H9 (cell line): ENCODE measurements around the gene MYH7. TPM values are rescaled to one million over a fixed set of nuclear protein-coding genes. Genes with fewer than 3 reads are reported as not detected.

ENCODE experiments used
- DNase-seq: peaks from one replicate; pipeline ENCODE4 v3.0.0-alpha.2; 2017
- H2AFZ ChIP-seq: one replicate; pipeline ENCODE4 v1.6.1; 2013; ENCODE audit warnings: mild to moderate bottlenecking, low read length, control low read depth, moderate library complexity
- H2AK5ac ChIP-seq: 2 replicates; pipeline ENCODE4 v1.6.1; 2013; ENCODE audit warnings: low read length, control low read depth, mixed read lengths; ENCODE audit not compliant: insufficient read length
- H2BK120ac ChIP-seq: one replicate; pipeline ENCODE4 v1.6.1; 2013; ENCODE audit warnings: low read depth, mild to moderate bottlenecking, low read length, control low read depth, inconsistent platforms; ENCODE audit not compliant: poor library complexity, severe bottlenecking
- H2BK12ac ChIP-seq: 2 replicates; pipeline ENCODE4 v1.6.1; 2013; ENCODE audit warnings: low read length, control low read depth, mixed read lengths, low read depth; ENCODE audit not compliant: insufficient read length
- H2BK15ac ChIP-seq: 2 replicates; pipeline ENCODE4 v1.6.1; 2013; ENCODE audit warnings: low read depth, low read length, control low read depth
- H2BK20ac ChIP-seq: one replicate; pipeline ENCODE4 v1.6.1; 2013; ENCODE audit warnings: low read depth, mild to moderate bottlenecking, low read length, control low read depth, inconsistent platforms; ENCODE audit not compliant: poor library complexity, severe bottlenecking
- H2BK5ac ChIP-seq: 2 replicates; pipeline ENCODE4 v1.6.1; 2013; ENCODE audit warnings: low read length, control low read depth, mixed read lengths; ENCODE audit not compliant: insufficient read length
- H3K14ac ChIP-seq: 2 replicates; pipeline ENCODE4 v1.6.1; 2013; ENCODE audit warnings: low read length, control low read depth; ENCODE audit not compliant: insufficient read depth
- H3K18ac ChIP-seq: 2 replicates; pipeline ENCODE4 v1.6.1; 2013; ENCODE audit warnings: low read depth, mild to moderate bottlenecking, mixed read lengths, low read length, control low read depth; ENCODE audit not compliant: insufficient read length
- H3K23ac ChIP-seq: 2 replicates; pipeline ENCODE4 v1.6.1; 2013; ENCODE audit warnings: low read length, control low read depth, mixed read lengths, low read depth; ENCODE audit not compliant: insufficient read length
- H3K23me2 ChIP-seq: 2 replicates; pipeline ENCODE4 v1.6.1; 2013; ENCODE audit warnings: low read depth, mild to moderate bottlenecking, mixed read lengths, low read length, control low read depth; ENCODE audit not compliant: insufficient read length, poor library complexity, severe bottlenecking
- H3K27ac ChIP-seq: 2 replicates; pipeline ENCODE4 v1.5.1; 2013; ENCODE audit warnings: low read length, control low read depth, mixed read lengths, low read depth; ENCODE audit not compliant: insufficient read length
- H3K27me3 ChIP-seq: 2 replicates; pipeline ENCODE4 v1.6.1; 2013; ENCODE audit warnings: low read length, control low read depth, inconsistent platforms; ENCODE audit not compliant: insufficient read depth
- H3K4ac ChIP-seq: 2 replicates; pipeline ENCODE4 v1.6.1; 2013; ENCODE audit warnings: low read depth, mild to moderate bottlenecking, control low read depth, inconsistent platforms, low read length, moderate library complexity
- H3K4me1 ChIP-seq: 2 replicates; pipeline ENCODE4 v1.6.1; 2013; ENCODE audit warnings: low read length, control low read depth, inconsistent platforms; ENCODE audit not compliant: insufficient read depth
- H3K4me2 ChIP-seq: 2 replicates; pipeline ENCODE4 v1.6.1; 2013; ENCODE audit warnings: low read length, control low read depth, mixed read lengths; ENCODE audit not compliant: insufficient read length, insufficient read depth
- H3K56ac ChIP-seq: 2 replicates; pipeline ENCODE4 v1.6.1; 2013; ENCODE audit warnings: low read depth, mild to moderate bottlenecking, mixed read lengths, low read length, control low read depth; ENCODE audit not compliant: insufficient read length
- H3K79me1 ChIP-seq: 2 replicates; pipeline ENCODE4 v1.6.1; 2013; ENCODE audit warnings: low read depth, mild to moderate bottlenecking, moderate library complexity, low read length, control low read depth, inconsistent platforms; ENCODE audit not compliant: insufficient read depth, poor library complexity, severe bottlenecking
- H3K79me2 ChIP-seq: 2 replicates; pipeline ENCODE4 v1.6.1; 2013; ENCODE audit warnings: low read length, control low read depth, inconsistent platforms; ENCODE audit not compliant: insufficient read depth
- H3K9ac ChIP-seq: 2 replicates; pipeline ENCODE4 v1.6.1; 2013; ENCODE audit warnings: low read length, control low read depth, mixed read lengths; ENCODE audit not compliant: insufficient read length; ENCODE audit errors: extremely low read depth
- H3K9me3 ChIP-seq: one replicate; pipeline ENCODE4 v1.6.1; 2013; ENCODE audit warnings: low read depth, low read length, inconsistent platforms; ENCODE audit not compliant: control insufficient read depth
- H3T11ph ChIP-seq: one replicate; pipeline ENCODE4 v1.6.1; 2013; ENCODE audit warnings: mild to moderate bottlenecking, low read length, control low read depth, inconsistent platforms
- H4K20me1 ChIP-seq: one replicate; pipeline ENCODE4 v1.6.1; 2013; ENCODE audit not compliant: control insufficient read depth, insufficient read length, insufficient read depth
- H4K5ac ChIP-seq: 2 replicates; pipeline ENCODE4 v1.6.1; 2013; ENCODE audit warnings: low read depth, mild to moderate bottlenecking, mixed read lengths, low read length, control low read depth; ENCODE audit not compliant: insufficient read length
- H4K8ac ChIP-seq: replicated peaks from 2 replicates; pipeline ENCODE4 v1.6.1; 2013; ENCODE audit warnings: low read length, control low read depth, mixed read lengths, low read depth; ENCODE audit not compliant: insufficient read length
- H4K91ac ChIP-seq: 2 replicates; pipeline ENCODE4 v1.6.1; 2013; ENCODE audit warnings: low read depth, mild to moderate bottlenecking, moderate library complexity, mixed read lengths, low read length, control low read depth; ENCODE audit not compliant: insufficient read length
- H3K27ac Mint-ChIP-seq, 3 experiments: 2 replicates in 2 of 3; 3 replicates in 1 of 3; pipeline ENCODE4 v1.8.0; 2020 to 2021; ENCODE audit warnings: mixed read lengths in 3 of 3, mild to moderate bottlenecking in 1 of 3, moderate library complexity in 1 of 3
- H3K27me3 Mint-ChIP-seq: 2 replicates; pipeline ENCODE4 v1.8.0; 2021; ENCODE audit warnings: low read depth, mild to moderate bottlenecking, moderate library complexity, mixed read lengths
- H3K36me3 Mint-ChIP-seq, 3 experiments: 2 replicates in 2 of 3; 3 replicates in 1 of 3; pipeline ENCODE4 v1.8.0; 2020 to 2021; ENCODE audit warnings: low read depth in 3 of 3, mixed read lengths in 3 of 3; ENCODE audit not compliant: insufficient read depth in 1 of 3
- H3K4me1 Mint-ChIP-seq, 2 experiments: 2 replicates each; pipeline ENCODE4 v1.8.0; 2020; ENCODE audit warnings: mixed read lengths in 2 of 2
- H3K4me3 Mint-ChIP-seq, 2 experiments: 2 replicates in 1 of 2; 3 replicates in 1 of 2; pipeline ENCODE4 v1.8.0; 2020 to 2021; ENCODE audit warnings: mild to moderate bottlenecking in 2 of 2, mixed read lengths in 2 of 2, moderate library complexity in 1 of 2
- H3K9me3 Mint-ChIP-seq, 2 experiments: 2 replicates in 1 of 2; 3 replicates in 1 of 2; pipeline ENCODE4 v1.8.0; 2020; ENCODE audit warnings: mild to moderate bottlenecking in 2 of 2, mixed read lengths in 2 of 2, moderate library complexity in 1 of 2
- WGBS: extraction: QIAGEN DNeasy Blood & Tissue Kit; methylation state at CpG from one replicate; pipeline ENCODE4 v1.1.7; 2013; ENCODE audit warnings: missing lambda C conversion rate, low lambda C conversion rate, mixed read lengths; ENCODE audit not compliant: insufficient read length; ENCODE audit errors: extremely low coverage; 5-methylcytosine and 5-hydroxymethylcytosine counted together
- total RNA-seq: library from RNA; stranded (reverse); gene quantifications from 2 replicates; pipeline ENCODE4 v1.2.1, GENCODE V29; 2021
- TF ChIP-seq, protein P1 (sequence below): fragments of 200-600 bp; sonication (generic); conservative IDR thresholded peaks from 3 replicates; pipeline ENCODE4 v1.8.0; 2021; ENCODE audit warnings: antibody characterized with exemption, mild to moderate bottlenecking

MYH7 gene
- total RNA-seq, 1 experiment from 2014 or later = not detected

DNA sequence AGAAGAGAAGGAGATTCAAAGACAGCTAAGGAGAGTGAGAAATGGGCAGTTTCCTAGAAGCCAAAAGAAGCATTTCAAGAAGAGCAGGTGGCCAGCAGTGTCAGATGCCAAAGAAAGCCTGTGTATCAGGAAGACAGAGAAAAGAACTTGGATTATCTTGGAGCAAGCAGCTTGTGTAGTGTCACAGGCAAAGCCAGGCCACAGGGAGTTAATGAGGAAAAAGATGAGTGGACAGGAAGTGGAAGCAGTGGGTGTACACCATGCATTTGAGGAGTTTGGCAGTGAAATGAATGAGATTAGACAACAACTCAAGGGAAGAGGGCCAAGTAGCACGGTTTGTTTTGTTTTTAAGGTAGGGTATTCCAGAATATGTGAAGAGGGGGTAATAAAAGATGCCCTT, 5.6 kb upstream of the MYH7 start:
- Histone ChIP-seq H2AFZ (no peak overlapping the region), H4K20me1 (no peaks in the 10 kb centered on the region), H3K79me1 (no peaks in the 10 kb centered on the region), H3T11ph (no peak overlapping the region), H3K23me2 (no peaks in the 10 kb centered on the region), H3K4ac (no peak overlapping the region), H3K23ac (no peak overlapping the region), H2BK15ac (no peak overlapping the region), H3K18ac (no peak overlapping the region), H3K27ac (no peak overlapping the region), H2BK120ac (no peak overlapping the region), H3K79me2 (no peaks in the 10 kb centered on the region), H4K8ac (no peak overlapping the region), H3K4me2 (no peak overlapping the region), H2BK20ac (no peak overlapping the region), H4K91ac (no peak overlapping the region), H3K9me3 (no peaks in the 10 kb centered on the region), H3K56ac (no peak overlapping the region), H3K4me1 (no peaks in the 10 kb centered on the region), H3K27me3 (no peaks in the 10 kb centered on the region; the same call in 1 of the 2 replicates), H2AK5ac (no peak overlapping the region), H2BK5ac (no peak overlapping the region), H3K9ac (no peak overlapping the region), H4K5ac (no peak overlapping the region), H3K14ac (no peak overlapping the region), H2BK12ac (no peak overlapping the region)
- Mint-ChIP-seq H3K4me3 (no peak overlapping the region), H3K36me3 (no peaks in the 10 kb centered on the region), H3K9me3 (no peaks in the 10 kb centered on the region; a peak in 1 of 5 replicates), H3K4me1 (peaks cover 45 to 46% of the 10 kb centered on the region in 2 experiments), H3K27ac (no peak overlapping the region), H3K27me3 (peaks cover 40% of the 10 kb centered on the region)
- DNase-seq = no peak
- TF ChIP-seq, protein P1, sequence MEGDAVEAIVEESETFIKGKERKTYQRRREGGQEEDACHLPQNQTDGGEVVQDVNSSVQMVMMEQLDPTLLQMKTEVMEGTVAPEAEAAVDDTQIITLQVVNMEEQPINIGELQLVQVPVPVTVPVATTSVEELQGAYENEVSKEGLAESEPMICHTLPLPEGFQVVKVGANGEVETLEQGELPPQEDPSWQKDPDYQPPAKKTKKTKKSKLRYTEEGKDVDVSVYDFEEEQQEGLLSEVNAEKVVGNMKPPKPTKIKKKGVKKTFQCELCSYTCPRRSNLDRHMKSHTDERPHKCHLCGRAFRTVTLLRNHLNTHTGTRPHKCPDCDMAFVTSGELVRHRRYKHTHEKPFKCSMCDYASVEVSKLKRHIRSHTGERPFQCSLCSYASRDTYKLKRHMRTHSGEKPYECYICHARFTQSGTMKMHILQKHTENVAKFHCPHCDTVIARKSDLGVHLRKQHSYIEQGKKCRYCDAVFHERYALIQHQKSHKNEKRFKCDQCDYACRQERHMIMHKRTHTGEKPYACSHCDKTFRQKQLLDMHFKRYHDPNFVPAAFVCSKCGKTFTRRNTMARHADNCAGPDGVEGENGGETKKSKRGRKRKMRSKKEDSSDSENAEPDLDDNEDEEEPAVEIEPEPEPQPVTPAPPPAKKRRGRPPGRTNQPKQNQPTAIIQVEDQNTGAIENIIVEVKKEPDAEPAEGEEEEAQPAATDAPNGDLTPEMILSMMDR = no peak
- WGBS = no CpG with 5 or more reads among the region's 1 CpG
